Measurements from ENCODE around the gene SSPN.

DNA sequence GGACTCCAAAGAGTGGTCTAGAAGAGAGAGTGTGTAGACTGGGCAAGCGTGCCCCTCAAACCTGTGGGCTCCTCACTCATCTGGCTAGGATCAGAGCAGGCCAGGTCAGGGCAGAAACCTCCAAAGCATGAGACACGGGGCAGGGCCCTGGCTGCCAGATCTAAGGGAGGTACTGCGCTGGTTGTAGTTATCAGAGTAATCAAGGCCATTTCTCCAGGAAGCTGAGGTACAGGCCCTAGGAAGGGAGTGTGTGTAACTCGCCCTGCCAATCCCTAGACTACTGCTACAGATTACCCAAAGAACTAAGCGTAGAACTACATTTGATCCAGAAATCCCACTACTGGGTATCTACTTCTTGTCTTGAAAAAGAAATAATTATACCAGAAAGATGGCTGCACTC is 84.5 kb downstream of the SSPN start:
- TF ChIP-seq, protein P1, sequence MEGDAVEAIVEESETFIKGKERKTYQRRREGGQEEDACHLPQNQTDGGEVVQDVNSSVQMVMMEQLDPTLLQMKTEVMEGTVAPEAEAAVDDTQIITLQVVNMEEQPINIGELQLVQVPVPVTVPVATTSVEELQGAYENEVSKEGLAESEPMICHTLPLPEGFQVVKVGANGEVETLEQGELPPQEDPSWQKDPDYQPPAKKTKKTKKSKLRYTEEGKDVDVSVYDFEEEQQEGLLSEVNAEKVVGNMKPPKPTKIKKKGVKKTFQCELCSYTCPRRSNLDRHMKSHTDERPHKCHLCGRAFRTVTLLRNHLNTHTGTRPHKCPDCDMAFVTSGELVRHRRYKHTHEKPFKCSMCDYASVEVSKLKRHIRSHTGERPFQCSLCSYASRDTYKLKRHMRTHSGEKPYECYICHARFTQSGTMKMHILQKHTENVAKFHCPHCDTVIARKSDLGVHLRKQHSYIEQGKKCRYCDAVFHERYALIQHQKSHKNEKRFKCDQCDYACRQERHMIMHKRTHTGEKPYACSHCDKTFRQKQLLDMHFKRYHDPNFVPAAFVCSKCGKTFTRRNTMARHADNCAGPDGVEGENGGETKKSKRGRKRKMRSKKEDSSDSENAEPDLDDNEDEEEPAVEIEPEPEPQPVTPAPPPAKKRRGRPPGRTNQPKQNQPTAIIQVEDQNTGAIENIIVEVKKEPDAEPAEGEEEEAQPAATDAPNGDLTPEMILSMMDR (IDR thresholded peaks at IDR 0.05; ENCODE audit: borderline replicate concordance, extremely low read depth, low read length, poor library complexity, severe bottlenecking) = no peak
- no peak for TF ChIP-seq EZH2 (IDR thresholded peaks at IDR 0.05; ENCODE audit: borderline replicate concordance, low read depth, low read length, severe bottlenecking)
